A673 (cell line): Measurements from ENCODE around the gene CACNA2D3. TPM values are rescaled to one million over a fixed set of nuclear protein-coding genes. Genes with fewer than 3 reads are reported as not detected.

Source experiments
- BruUV-seq: library from RNA; stranded (reverse); fragments of 400-500 nt; replicated peaks from 2 replicates; lab custom pipeline; 2021; lab: Mats Ljungman, UMichigan
- CTCF ChIA-PET: fragments of 300-600 bp; sonication (Branson Sonifier 250); formaldehyde crosslinking; loops from one replicate; lab custom pipeline; 2022; ENCODE audit warnings: antibody characterized with exemption; lab: Charles Lee
- POLR2A ChIA-PET: fragments of 300-600 bp; sonication (Branson Sonifier 250); formaldehyde crosslinking; loops from one replicate; lab custom pipeline; 2022; ENCODE audit warnings: antibody characterized with exemption; ENCODE audit not compliant: low non-redundant PET; lab: Charles Lee
- DNase-seq: peaks from one replicate; pipeline ENCODE4 v3.0.0-alpha.2; 2015; ENCODE audit warnings: low spot score
- H3K27ac ChIP-seq: fragments of 200-600 bp; sonication (generic); 2 replicates; pipeline ENCODE4 v1.5.1; 2016; ENCODE audit warnings: mixed run types, low read depth, mild to moderate bottlenecking, mixed read lengths, antibody characterized with exemption, low read length; ENCODE audit not compliant: poor library complexity, severe bottlenecking
- H3K27me3 ChIP-seq: fragments of 200-600 bp; sonication (generic); replicated peaks from 2 replicates; pipeline ENCODE4 v1.6.1; 2017; ENCODE audit warnings: mixed run types, low read depth, mild to moderate bottlenecking, mixed read lengths, antibody characterized with exemption, low read length; ENCODE audit not compliant: insufficient read depth, poor library complexity
- H3K36me3 ChIP-seq: fragments of 200-600 bp; sonication (generic); 2 replicates; pipeline ENCODE4 v1.6.1; 2016; ENCODE audit warnings: mixed run types, mild to moderate bottlenecking, mixed read lengths, antibody characterized with exemption, low read length; ENCODE audit not compliant: insufficient read depth, poor library complexity, severe bottlenecking
- H3K4me1 ChIP-seq: fragments of 200-600 bp; sonication (generic); 2 replicates; pipeline ENCODE4 v1.6.1; 2017; ENCODE audit warnings: mixed run types, mild to moderate bottlenecking, mixed read lengths, antibody characterized with exemption, low read length; ENCODE audit not compliant: insufficient read depth, poor library complexity, severe bottlenecking
- H3K4me3 ChIP-seq: fragments of 200-600 bp; sonication (generic); 2 replicates; pipeline ENCODE4 v1.5.1; 2016; ENCODE audit warnings: low read depth, mixed run types, mild to moderate bottlenecking, mixed read lengths, low read length; ENCODE audit not compliant: poor library complexity, severe bottlenecking
- H3K9me3 ChIP-seq: fragments of 200-600 bp; sonication (generic); 2 replicates; pipeline ENCODE4 v1.6.1; 2016; ENCODE audit warnings: mixed run types, low read depth, mild to moderate bottlenecking, mixed read lengths, antibody characterized with exemption, low read length; ENCODE audit not compliant: poor library complexity, severe bottlenecking
- CTCF ChIP-seq: fragments of 300-800, 200-600 bp; sonication (generic); conservative IDR thresholded peaks from 2 replicates; pipeline ENCODE4 v1.5.1; 2017; ENCODE audit warnings: low read depth, mild to moderate bottlenecking, antibody characterized with exemption, low read length, moderate library complexity, mixed read lengths
- EZH2 ChIP-seq: fragments of 200-600 bp; sonication (generic); IDR thresholded peaks from 2 replicates; pipeline ENCODE4 v1.6.1; 2017; ENCODE audit warnings: borderline replicate concordance, low read depth, mild to moderate bottlenecking, mixed read lengths, antibody characterized with exemption, low read length; ENCODE audit not compliant: poor library complexity, severe bottlenecking
- intact Hi-C: fragments of 100-400 bp; cut with micrococcal nuclease; formaldehyde crosslinking; loops from one replicate; pipeline ENCODE4 v1.10.0; 2022; ENCODE audit not compliant: unreplicated experiment
- total RNA-seq: library from RNA; stranded (reverse); gene quantifications from 2 replicates; pipeline ENCODE4 v1.2.3, GENCODE V29; 2021

CACNA2D3 gene
- total RNA-seq, 1 experiment from 2014 or later = not detected

DNA sequence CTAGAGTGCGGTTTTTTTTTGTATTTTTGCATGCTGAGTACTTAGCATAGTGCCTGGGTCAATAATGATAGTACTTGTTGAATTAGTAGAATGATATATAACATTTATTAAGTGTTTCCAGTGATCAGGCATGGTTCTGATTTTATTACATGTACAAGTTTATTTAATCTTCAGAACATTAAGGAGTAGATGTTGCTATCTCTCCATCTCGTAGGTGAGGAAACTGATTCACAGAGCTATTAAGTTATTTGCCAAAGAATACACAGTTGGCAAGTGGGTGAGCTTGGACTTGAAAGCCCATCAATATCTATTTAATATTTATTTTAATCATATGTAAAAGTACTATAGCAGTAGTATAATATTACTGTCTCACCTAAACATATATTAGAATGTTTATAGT is 219.5 kb downstream of the CACNA2D3 start:
- Histone ChIP-seq H3K4me3 (no peak overlapping the region), H3K36me3 (no peaks in the 10 kb centered on the region), H3K4me1 (no peaks in the 10 kb centered on the region), H3K27me3 (no peaks in the 10 kb centered on the region), H3K27ac (no peak overlapping the region), H3K9me3 (no peaks in the 10 kb centered on the region)
- DNase-seq = no peak
- ChIA-PET CTCF (no interaction called here), POLR2A (no interaction called here)
- no peak for TF ChIP-seq CTCF
- no peak for TF ChIP-seq EZH2
- no TSS peak for BruUV-seq
- intact Hi-C loops = no loop called here

DNA sequence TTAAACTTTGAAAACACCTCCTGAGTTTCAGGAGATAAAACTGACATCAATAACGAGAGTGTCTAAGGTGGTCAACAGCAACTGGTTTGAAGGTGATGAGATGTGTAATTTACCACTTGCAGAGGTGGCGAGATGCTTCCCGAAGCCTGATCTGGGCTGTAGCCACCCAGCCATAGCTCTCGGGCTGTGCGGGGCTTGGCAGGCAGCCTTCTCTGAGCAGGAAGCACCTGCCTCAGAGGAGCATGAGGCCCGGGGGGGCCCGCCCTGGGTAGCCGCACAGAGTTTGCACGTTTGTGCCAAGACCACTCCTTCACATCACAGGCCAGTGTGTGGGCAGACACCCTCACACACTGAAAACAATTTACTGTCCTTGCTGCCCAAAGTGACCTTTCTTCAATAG is 220.3 kb downstream of the CACNA2D3 start:
- no peaks in the 10 kb centered on the region for H3K36me3 ChIP-seq
- ChIA-PET CTCF (no interaction called here), POLR2A (no interaction called here)
- no TSS peak for BruUV-seq
- no peak overlapping the region for H3K27ac ChIP-seq
- H3K9me3 ChIP-seq = no peaks in the 10 kb centered on the region
- TF ChIP-seq CTCF (no peak), EZH2 (no peak)
- no peak for DNase-seq
- no peaks in the 10 kb centered on the region for H3K4me1 ChIP-seq
- no peaks in the 10 kb centered on the region for H3K27me3 ChIP-seq
- intact Hi-C loops = no loop called here
- H3K4me3 ChIP-seq = no peak overlapping the region

GRCh38 chr3:54343495-54343894 is 221.1 kb downstream of the CACNA2D3 start:
- no peaks in the 10 kb centered on the region for H3K36me3 ChIP-seq
- POLR2A ChIA-PET = no interaction called here
- intact Hi-C loops = no loop called here
- no peaks in the 10 kb centered on the region for H3K4me1 ChIP-seq
- no peak overlapping the region for H3K4me3 ChIP-seq
- BruUV-seq = no TSS peak
- H3K27me3 ChIP-seq = no peaks in the 10 kb centered on the region
- CTCF ChIA-PET = no interaction called here
- DNase-seq = no peak
- no peak for TF ChIP-seq EZH2
- TF ChIP-seq CTCF = no peak
- no peaks in the 10 kb centered on the region for H3K9me3 ChIP-seq
- no peak overlapping the region for H3K27ac ChIP-seq
